ENCODE data around the gene ATG4D.
"Not testable (repeated sequence)": the region's sequence is repeated elsewhere in the genome, so short reads cannot be mapped to it uniquely, and the experiment has no call there.

The ATG4D gene

DNA sequence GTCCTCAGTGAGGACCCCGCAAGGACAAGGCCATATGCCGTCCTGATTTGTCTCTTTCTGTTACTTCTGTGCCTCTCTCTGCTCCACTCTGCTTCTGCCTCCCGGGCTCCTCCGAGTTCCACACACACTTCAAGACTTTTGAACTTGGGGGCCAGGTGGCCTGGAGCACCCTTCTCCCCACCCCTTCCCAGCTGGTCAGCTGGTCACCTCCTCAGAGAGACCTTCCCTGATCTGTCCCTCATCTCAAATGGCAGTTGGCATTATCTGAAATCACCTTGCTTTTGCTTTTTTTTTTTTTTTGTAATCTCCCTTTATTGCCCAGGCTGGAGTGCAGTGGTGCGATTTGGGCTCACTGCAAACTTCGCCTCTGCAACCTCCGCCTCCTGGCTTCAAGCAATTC, 24.3 kb upstream of the ATG4D start:
- DNase-seq (ENCODE audit: low spot score), result no peak

GRCh38 chr19:10520652-10521318, 22.9 kb upstream of the ATG4D start:
- no peak for DNase-seq (ENCODE audit: low spot score)

- DNase-seq (ENCODE audit: low spot score), result no peak
Observed at GRCh38 chr19:10521461-10522171, 22.1 kb upstream of the ATG4D start.

- DNase-seq (ENCODE audit: low spot score), result no peak
Observed at GRCh38 chr19:10523135-10523636, 20.5 kb upstream of the ATG4D start.

- DNase-seq (ENCODE audit: low spot score), result no peak
Observed at GRCh38 chr19:10525636-10526035, 18.1 kb upstream of the ATG4D start.

- not testable (repeated sequence) for DNase-seq (ENCODE audit: low spot score)
Observed at GRCh38 chr19:10526887-10527286, 16.8 kb upstream of the ATG4D start.

DNA sequence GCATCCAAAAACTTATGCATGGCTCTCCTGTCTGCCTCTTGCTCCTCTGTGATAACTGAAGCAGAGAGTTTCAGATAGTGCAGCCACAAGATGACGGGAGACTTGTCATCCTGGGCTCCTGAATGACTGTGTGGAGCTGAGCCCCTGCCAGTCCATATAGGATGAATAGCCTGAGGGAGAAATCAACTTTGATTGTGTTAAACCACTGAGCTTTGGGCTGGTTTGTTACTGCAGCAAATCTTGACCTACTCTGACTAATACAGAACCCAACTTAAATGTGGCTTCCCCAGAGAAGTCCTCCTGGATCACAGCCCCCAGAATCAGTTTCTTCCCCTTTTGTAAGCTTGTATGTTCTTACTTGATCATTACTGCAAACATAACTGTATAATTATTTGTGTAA, 11.2 kb upstream of the ATG4D start:
- no peak for DNase-seq (ENCODE audit: low spot score)

- peak; percentile 75 for DNase-seq (ENCODE audit: low spot score)
Observed at GRCh38 chr19:10533646-10534386, 9.9 kb upstream of the ATG4D start.

DNA sequence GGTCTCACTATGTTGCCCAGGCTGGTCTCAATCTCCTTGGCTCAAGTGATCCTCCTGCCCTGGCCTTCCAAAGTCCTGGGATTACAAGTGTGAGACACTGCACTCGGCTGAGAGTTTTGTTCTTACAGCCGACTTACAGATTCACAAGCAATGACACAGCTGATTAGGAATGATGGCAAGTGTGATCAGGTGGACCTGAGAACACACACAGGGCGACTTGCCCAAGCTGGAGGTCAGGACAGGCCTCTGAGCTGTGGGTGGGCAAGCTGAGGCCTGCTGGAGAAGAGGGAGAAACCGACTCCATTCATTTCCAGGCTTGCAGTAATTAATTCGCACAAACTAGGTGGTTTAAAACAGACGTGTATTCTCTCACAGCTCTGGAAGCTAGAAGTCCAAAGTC, 8.1 kb upstream of the ATG4D start:
- no peak for DNase-seq (ENCODE audit: low spot score)

- no peak for DNase-seq (ENCODE audit: low spot score)
Observed at GRCh38 chr19:10537668-10538067, 6.0 kb upstream of the ATG4D start.

GRCh38 chr19:10538204-10538983, 5.3 kb upstream of the ATG4D start:
- no peak for DNase-seq (ENCODE audit: low spot score)

GRCh38 chr19:10539016-10539415, 4.7 kb upstream of the ATG4D start:
- not testable (repeated sequence) for DNase-seq (ENCODE audit: low spot score)

- DNase-seq (ENCODE audit: low spot score), result no peak
Observed at GRCh38 chr19:10543059-10543419, 665 bp upstream of the ATG4D start.

- DNase-seq (ENCODE audit: low spot score), result peak; percentile 55
Observed at GRCh38 chr19:10544242-10544752, 593 bp downstream of the ATG4D start.

DNA sequence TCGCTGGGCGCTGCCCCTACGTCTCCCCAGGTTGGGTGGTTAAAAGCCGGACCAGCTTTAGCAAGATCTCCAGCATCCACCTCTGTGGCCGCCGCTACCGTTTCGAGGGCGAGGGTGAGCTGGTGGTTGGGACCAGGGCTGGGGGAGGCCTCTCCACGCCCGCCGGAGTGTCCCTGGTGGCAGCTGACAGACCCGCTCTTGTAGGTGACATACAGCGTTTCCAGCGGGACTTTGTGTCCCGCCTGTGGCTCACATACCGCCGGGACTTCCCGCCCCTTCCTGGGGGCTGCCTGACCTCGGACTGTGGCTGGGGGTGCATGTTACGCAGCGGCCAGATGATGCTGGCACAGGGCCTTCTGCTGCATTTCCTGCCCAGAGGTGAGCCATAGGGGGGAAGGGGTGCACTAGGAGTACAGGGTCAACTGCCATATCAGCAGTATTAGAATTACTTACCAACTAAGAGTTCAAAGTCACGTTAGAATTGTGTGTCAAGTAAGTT, 1.1 kb downstream of the ATG4D start:
- DNase-seq (ENCODE audit: low spot score), result peak; percentile 31

GRCh38 chr19:10546817-10547216, 3.1 kb downstream of the ATG4D start:
- DNase-seq (ENCODE audit: low spot score), result no peak

DNA sequence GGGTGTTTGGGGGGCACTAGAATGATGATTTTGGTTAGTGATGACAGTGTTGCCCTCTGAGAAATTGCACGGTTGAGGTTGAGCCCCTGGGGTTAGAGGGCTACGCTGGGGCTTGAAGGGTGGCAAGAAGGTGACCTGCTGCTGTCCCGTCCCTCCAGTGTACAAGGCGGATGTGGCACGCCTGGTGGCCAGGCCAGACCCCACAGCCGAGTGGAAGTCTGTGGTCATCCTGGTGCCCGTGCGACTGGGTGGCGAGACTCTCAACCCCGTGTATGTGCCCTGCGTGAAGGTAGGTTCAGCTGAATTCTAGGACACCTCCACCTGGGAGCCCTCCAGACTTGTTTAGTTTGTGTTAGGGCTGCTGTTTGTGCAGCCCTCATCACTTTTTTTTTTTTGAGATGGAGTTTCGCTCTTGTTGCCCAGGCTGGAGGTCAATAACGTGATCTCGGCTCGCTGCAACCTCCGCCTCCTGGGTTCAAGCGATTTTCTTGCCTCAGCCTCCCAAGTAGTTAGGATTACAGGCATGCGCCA, 5.1 kb downstream of the ATG4D start:
- no peak for DNase-seq (ENCODE audit: low spot score)

- no peak for DNase-seq (ENCODE audit: low spot score)
Observed at GRCh38 chr19:10549733-10550132, 6.0 kb downstream of the ATG4D start.

GRCh38 chr19:10550336-10550735, 6.6 kb downstream of the ATG4D start:
- no peak for DNase-seq (ENCODE audit: low spot score)

- not testable (repeated sequence) for DNase-seq (ENCODE audit: low spot score)
Observed at GRCh38 chr19:10551006-10551405, 7.3 kb downstream of the ATG4D start.

DNA sequence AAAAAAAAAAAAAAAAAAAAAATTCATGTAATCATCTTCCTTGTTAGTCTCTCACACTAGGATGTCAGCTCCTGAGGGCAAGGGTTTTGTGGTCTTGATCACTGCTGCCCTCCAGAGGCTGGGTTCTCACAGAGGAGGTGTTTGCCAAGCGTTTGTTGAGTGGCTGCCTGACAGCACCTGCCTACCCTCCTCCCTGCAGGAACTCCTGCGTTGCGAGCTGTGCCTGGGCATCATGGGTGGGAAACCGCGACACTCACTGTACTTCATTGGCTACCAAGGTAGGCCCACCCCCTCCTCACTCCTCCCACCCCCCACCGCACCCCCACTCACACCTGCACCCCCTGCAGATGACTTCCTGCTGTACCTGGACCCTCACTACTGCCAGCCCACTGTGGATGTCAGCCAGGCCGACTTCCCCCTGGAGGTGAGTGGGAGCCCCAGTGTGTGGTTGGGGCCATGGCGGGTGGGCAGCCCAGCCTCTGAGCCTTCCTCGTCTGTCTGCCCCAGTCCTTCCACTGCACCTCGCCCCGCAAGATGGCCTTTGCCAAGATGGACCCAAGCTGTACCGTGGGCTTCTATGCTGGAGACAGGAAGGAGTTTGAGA, 8.1 kb downstream of the ATG4D start:
- peak; percentile 42 for DNase-seq (ENCODE audit: low spot score)

Measured in AG08396 (cell line).